Fibroblast of lung (primary cell): ENCODE measurements around the gene LMAN1L.

Source experiments
- CTCF ChIP-seq, 2 donors: IDR thresholded peaks in 1 of 2; conservative IDR thresholded peaks in 1 of 2; 1 replicate in 1 of 2; 2 replicates in 1 of 2; pipeline ENCODE4 v1.5.1; 2011 to 2012; ENCODE audit warnings: low read length in 2 of 2, control low read depth in 1 of 2, inconsistent platforms in 1 of 2, low read depth in 1 of 2, mild to moderate bottlenecking in 1 of 2
- EZH2 ChIP-seq: IDR thresholded peaks from 2 replicates; pipeline ENCODE4 v1.5.1; 2012; ENCODE audit warnings: low read length, control low read depth, mild to moderate bottlenecking; ENCODE audit errors: missing control alignments

GRCh38 chr15:74857671-74858368 is 45.2 kb downstream of the LMAN1L start:
- TF ChIP-seq CTCF (conservative IDR thresholded peaks at IDR 0.05 in 1 of 2, IDR thresholded peaks at IDR 0.05 in 1 of 2; ENCODE audit: low read depth in 1 of 2, low read length in 2 of 2) (no peak), EZH2 (no peak)
